Tongue (tissue), 2 donors: ENCODE data around the gene HACD3. TPM values are rescaled to one million over a fixed set of nuclear protein-coding genes. Genes with fewer than 3 reads are reported as not detected.

Experiments
- DNase-seq: peaks from one replicate; pipeline ENCODE4 v3.0.0-alpha.2; 2015
- total RNA-seq: library from RNA; depleted of rRNA; stranded (reverse); fragments of >200 nt; gene quantifications from one replicate; pipeline ENCODE4 v1.2.3, GENCODE V29; 2014

The HACD3 gene, protein sequence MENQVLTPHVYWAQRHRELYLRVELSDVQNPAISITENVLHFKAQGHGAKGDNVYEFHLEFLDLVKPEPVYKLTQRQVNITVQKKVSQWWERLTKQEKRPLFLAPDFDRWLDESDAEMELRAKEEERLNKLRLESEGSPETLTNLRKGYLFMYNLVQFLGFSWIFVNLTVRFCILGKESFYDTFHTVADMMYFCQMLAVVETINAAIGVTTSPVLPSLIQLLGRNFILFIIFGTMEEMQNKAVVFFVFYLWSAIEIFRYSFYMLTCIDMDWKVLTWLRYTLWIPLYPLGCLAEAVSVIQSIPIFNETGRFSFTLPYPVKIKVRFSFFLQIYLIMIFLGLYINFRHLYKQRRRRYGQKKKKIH
- 50.7 TPM for total RNA-seq

DNA sequence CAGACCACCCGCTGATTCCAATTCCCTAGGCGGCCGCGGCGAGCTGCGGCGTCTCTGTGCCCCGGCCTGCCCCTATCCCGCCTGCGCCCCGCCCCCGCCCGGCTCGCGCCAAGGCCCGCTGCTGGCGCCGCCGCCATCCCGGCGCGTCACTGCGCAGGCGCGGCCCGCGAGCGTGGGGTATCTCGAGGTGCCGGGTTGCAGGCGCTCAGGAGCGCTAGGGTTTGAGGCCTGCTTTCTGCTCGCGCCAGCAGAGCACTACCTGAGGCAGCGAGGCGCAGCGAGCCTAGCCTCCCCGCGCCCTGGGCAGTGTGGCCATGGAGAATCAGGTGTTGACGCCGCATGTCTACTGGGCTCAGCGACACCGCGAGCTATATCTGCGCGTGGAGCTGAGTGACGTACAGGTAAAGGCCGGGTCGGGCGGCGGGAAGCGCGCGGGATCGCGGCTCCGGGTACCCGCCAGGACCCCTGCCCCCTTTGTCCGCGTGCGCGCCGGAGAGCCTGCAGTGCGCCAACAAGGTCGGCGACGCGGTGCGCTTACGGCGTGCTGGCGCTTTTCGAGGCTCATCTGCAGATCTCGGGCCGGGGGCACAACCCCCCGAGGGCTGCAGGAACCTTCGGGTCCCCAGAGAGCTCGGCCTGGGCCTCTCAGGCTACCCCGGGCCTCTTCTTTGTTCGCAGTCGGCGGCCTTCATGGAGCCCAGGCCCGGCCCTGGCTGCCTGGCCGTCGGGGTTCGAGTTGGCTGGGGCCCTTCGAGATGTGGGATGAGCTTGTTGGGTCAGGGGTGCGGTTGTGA, at the start of gene HACD3:
TSS of gene HACD3 (plus strand) at position 146 of the 794 bp plus-strand sequence. CDS start at position 315, 169 bp downstream.
- DNase-seq = peak; percentile 93

DNA sequence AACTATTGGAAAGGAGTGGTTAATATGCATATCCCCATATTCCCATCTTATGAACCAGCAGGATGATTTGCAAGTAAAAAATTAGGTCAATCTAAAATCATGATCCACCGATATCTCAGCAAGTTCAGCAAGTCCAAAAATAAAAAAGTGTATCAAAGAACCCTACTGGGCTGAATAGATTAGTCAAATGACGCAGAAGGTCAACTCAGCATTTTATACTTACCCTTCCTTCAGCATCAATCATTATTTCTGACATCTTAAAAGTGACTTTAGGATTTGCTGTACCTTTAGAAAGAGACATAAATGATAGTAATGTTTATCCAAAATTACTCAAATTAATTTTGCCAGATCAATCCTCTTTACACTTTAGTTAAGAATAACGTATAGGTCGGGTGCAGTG, 45.4 kb upstream of the HACD3 start:
- no peak for DNase-seq

DNA sequence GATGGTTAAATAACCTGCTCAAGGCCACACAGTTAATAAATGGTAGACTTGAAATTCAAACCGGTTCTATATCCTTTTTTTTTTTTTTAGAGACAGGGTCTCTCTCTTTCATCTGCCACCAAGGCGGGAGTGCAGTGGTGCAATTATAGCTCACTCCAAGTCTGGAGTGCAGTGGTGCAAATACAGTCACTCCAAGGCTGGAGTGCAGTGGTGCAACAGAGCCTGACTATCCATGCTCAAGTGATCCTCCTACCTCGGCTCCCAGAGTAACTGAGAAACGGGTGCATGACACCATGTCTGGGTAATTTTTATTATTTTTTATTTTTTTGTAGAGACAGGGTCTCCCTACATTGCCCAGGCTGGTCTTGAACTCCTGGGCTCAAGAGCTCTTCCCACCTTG, 36.2 kb upstream of the HACD3 start:
- DNase-seq = no peak

DNA sequence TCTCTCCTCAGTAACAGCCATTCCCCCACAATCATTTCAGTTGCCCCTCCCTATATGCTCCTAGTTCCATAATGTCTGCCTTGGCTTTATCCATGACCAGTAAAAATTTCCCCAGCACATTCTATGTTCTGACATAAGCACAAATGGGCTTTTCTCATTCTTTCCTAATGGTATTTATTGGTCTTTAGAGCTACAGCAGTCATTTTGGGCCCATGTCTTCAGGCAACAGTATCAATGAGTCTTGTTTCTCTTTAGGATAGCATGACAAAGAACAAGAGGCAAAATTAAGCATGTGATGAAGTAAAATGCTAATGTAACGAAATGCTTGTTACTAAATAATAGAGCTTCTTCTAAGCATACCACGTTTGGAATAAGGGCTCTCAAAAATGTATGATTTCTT, 20.9 kb upstream of the HACD3 start:
- DNase-seq = no peak

DNA sequence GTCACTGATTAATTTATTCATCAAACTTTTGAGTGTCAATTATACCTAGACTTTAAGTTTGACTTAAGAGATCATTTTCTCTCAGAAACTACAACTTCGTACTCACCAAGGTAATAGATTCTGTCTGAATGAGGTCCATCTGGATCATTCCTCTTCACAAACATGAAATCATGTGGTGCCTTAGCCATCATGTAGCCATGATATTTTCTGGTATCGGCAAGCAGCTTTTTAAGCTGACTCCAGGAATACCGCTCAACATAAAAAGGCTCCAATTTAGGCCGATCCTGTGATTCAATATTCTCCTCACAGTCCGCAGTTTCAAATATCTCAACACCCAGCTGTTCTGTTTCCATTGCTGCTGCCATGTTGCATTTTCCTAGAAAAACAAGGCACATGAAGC, 18.1 kb upstream of the HACD3 start:
- DNase-seq = no peak

DNA sequence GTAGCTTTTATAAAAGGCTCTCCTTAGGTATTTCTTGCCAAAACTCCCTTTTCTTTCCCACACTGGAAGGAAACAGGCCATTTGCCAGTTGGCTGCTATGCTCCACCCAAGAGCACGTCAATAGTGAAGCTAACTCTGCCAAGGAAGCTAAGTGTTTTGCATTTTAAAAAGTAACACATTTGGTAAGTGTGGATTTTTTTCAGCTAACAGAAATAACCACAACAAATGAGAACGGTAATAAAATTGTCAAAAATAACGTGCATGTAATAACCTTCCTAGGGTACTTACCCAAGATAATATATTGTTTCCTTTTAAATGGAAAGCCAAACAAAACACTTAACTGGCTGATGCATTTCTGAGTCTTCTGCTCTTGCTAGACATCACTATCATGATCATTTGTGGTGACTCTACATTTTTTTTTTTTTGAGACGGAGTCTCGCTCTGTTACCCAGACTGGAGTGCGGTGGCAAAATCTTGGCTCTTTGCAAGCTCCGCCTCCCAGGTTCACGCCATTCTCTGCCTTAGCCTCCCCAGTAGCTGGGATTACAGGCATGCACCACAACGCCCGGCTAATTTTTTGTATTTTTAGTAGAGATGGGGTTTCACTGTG, 17.4 kb upstream of the HACD3 start:
- DNase-seq = peak; percentile 68

DNA sequence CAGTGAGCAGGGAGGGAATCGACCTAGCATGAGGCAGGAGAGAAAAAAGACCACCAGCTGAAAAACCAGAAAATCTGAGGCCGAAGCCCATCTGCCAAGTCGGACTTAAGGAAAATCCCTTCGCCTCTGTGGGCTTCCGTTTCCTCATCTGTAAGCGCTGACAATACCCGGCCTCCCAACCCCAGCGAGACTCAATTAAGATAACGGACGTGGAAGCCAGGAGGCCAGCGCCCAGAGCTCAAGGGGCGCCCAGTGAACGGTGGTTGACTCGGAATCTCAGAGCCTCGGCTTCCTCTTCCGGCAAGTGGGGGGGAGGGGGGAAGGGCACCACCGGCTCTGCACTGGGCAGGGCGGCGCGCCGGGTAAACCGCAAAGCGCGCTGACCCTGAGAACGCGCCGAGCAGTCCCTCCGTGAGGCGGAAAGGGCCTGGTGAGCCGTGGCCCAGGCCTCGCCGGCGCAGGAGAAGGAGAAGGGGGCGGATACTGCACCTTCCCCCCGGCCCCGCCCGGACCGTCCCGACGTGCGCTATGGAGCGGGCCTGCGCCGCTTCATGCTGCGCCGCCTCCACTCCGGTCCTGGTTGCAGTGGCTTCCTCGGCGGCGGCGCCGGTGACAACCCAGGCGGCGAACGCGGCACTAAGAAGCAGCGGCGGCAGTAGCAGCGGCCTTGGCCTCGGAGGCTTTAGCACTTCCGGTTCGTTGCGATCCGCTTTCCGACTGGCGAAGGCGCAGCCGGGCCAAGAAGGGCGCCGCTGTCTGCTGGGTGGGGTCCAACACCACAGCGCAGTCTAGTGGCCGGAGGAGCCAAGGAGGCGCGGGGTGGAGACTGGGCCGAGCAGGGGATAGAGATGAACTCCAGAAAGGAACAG, 13.0 kb upstream of the HACD3 start, which contains the start of gene DPP8:
TSS of gene DPP8 (minus strand) at position 693 of the 869 bp plus-strand sequence. CDS start 5,136 bp downstream, outside the sequence.
- DNase-seq = peak; percentile 97

DNA sequence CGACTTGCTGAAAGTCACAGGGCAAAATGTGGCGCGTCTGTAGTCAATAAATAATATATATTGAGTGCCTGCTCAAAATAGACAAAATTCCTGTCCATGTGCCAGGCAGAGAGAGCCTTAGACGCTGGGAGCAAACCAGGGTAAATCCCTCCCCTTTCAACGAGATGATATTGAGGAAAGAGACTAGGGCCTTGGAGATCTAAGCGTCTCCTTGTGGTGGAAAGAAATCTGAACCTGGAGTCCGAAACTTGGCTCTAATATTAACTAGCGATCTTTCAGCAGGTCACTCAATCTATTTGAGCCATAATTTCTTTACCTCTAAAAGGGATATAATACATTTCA, 12.4 kb upstream of the HACD3 start:
- DNase-seq = no peak

DNA sequence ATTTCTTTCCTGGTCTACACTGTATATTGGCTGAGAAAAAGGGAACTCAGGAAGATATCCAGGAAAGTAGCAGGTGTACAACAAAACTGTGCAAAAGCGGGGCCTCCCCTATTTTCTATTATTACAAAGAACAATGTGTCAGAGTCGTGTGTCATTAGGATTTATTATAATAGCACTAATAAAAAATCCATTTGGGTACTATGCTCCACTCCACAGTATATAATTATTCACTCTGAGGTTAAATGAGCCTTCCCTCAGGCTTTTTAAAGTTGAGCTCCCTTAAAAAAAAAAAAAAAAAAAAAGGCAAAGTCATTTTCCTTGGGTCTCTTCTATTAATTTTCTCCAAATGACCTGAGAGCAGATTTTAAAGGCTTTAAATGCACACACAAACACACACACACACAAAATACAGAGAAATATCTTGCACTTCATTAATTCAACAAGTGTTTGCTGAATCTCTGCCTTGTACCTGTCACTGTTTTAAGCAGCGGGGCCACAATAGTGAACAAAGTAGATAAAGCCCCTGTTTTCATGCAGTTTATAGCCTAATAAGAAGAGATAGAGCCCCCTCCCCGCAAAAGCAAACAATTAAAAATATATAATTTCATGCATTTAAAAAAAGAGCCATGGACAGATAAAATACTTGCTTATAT, 11.5 kb upstream of the HACD3 start:
- no peak for DNase-seq

DNA sequence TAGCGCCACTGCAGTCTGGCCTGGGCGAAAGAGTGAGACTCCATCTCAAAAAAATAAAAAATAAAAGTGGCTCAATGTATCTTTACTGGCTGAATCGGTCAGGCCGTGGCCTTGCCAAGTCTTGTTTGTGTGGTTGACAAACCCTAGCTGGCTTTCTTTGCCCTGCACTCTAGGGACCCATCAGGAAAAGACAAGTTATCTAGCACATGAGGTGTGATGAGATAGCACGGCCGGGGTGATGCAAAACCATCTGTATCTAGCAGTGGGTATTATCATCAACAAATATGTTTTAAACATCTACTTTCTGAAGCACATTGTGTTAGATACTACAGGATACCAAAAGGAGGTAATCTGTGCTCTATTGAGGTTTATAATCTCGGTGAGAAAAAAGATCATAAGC, 8.9 kb upstream of the HACD3 start:
- no peak for DNase-seq

DNA sequence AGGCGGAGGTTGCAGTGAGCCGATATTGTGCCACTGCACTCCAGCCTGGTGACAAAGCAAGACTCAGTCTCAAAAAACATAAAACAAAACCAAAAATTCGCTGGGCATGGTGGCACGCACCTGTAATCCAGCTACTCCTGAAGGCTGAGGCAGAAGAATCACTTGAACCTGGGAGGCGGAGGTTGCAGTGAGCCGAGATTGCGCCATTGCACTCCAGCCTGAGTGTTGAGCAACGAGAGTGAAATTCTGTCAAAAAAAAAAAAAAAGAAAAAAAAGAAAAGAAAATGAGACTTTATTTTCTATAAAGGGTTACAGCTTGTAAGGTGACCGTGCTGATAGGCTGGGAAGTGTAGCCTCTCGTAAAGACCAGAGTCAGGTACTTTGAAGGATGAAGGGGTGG, 6.0 kb upstream of the HACD3 start:
- no peak for DNase-seq

DNA sequence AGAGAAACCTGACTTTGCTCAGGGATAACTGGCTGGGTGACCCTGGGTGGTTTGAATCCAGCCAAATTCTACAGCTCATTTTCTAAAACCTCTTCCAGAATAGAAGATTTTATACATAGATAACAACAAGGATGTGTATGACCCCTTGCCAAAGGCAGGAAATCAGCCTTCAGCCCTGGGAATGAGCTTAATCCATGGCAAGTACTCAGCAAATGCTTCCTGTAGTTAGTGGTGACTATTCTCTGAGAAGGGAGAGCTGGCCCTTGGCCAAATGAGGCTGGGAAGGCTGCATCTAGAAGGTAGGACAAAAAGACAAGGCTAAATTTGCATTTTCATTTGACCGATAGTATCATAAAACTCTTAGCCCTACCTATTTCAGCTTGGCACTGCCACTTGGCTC, 4.6 kb upstream of the HACD3 start:
- no peak for DNase-seq

DNA sequence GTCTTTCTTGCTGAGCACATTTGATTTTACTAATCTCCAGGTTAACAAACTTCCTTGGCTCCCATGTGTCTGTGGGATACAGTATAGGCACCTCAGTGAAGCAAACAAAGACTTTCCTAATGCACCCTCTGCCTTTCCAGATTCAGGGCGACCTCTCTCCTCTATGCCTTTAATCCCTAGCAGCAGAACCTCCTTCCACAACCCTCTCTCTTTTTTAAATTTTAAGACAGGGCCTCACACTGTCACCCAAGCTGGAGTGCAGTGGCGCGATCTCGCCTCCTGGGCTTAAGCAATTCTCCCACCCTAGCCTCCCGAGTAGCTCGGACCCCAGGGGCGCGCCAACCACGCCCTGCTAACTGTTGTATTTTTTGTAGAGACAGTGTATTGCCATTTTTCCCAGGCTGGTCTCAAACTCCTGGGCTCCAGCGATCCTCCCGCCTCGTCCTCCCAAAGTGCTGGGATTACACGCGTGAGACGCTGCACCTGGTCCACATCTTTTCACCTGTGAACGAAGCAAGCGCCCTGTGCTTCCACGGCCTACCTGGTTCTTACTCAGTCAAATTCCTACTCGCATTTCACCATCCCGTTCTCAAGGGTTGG, 1.7 kb upstream of the HACD3 start:
- DNase-seq = no peak

DNA sequence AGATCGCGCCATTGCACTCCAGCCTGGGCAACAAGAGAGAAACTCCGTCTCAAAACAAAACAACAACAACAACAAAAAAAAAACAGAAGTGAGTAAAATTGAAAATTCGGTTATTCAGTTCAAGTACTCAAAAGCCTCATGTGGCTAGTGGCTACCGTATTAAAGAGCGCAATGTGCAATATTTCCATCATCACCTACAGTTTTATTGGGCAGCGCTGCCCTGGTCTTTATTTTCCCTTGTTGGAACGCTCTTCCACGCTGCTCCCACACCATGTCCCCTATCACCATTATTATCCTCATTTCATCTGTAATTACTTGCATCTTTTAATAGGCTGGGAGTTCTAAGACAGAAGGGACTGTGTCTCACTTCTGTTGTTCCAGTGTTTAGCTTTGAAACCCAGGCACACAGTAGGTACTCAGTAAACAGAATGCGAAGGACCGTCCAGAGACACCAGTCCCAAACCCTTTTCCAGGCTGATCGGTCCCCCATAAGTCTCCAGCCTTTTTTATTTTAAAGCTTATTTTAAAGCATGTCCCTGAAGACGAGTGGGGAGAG, 423 bp upstream of the HACD3 start:
- DNase-seq = no peak

DNA sequence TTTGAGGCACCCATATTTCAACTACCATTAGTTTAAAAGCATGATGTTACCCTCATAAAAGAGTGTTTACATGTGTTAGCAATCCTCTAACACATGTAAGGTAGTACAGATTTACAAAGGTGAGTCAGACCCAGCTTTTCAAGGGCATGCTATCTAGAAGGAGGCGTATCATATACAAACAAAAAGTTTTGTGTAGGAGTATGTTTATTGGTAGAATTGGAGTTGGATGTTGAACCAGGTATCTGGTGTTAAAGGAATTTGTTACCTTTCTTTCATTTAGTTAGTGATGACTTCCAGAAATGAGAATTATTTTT, 2.4 kb downstream of the HACD3 start:
- DNase-seq = no peak

DNA sequence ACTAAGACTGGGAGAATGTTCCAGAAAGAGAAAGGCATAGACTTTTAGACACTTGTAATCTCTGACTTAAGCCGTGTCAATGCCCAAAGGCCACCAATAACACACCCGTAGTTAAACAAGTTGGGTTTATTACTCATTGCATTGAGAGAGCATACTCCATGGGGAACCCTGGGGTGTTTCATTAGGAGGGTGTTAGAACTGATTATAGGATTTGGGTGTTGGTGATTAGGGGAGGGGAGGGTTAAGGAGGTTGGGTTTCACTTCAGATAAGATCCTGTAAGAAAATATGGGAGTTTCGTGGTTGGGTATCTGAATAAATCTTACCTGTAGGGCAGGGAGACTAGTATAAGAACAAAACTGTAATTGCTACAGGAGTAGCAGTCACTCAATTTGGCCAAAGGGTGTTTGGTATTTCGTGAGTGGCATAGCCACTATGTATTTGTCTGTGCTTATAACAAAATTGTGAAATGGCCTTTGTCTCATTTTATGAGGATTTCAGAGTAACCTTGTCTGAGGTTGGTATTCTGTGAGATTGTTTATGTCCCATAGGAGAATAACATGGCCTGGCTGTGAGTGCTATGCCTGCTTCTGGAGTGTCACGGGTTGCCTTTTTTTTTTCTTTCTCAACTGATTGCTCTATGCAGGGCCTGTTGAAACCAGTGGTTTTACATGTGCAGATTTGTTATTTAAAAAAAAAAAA, 2.9 kb downstream of the HACD3 start:
- DNase-seq = no peak

DNA sequence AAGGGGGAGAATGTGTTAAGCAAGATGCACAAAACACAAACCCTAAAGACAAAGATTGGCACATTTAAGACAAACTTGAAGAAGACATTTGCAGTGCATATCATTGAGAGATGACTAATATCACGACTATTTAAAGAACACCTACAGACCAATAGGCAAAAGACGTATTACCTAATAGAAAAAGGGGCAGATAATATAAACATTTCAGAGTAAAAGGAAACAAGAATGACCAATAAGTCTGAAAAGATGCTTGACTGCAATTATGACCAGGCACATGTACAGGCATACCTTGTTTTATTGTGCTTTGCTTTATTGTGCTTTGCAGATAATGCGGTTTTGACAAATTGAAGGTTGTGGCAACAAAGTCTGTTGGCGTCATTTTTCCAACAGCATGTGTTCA, 4.9 kb downstream of the HACD3 start:
- DNase-seq = no peak

DNA sequence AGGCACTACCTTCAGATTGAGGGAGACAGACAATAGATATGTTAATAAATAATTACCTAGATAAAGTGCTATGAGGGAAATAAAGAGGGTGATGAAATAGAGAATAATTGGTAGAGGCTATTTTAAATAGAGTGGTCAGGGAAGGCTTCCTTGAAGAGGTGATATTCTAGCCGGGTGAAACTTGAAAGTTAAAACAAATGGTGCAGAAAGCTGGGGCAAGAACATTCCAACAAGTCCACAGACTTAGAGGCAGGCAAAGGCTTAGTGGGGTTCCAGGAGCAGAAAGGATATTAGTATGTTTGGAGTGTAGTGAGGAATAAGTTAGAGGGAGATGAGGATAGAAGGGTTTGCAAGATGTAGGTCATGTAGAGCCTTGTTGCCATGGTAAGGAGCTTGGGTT, 10.1 kb downstream of the HACD3 start:
- DNase-seq = no peak

DNA sequence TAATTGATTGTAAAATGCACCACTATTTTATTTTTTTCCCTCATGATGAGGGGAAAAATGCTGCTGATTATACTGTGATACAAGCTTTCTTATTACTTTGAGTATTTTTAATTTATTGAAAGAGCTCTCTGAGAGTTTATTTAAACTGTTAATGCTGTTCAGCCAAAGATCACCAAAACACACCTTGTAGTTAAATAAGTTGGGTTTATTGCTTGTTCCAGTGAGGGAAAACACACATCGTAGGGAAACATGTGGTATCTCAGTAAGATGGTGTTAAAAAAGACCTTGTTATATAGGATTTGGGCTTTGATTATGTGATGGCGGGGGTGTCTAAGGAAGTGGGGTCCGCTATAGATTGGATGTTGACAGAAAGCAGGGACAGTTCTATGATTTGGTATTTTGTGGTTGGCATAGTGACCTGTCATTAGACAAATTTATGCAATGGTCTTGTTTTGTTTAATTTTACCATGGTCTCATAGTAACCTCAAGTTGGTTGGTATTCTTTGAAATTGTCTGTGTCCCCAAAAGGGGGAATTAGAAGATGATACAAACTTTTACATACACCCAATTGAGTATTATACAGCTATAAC, 11.1 kb downstream of the HACD3 start:
- DNase-seq = no peak

DNA sequence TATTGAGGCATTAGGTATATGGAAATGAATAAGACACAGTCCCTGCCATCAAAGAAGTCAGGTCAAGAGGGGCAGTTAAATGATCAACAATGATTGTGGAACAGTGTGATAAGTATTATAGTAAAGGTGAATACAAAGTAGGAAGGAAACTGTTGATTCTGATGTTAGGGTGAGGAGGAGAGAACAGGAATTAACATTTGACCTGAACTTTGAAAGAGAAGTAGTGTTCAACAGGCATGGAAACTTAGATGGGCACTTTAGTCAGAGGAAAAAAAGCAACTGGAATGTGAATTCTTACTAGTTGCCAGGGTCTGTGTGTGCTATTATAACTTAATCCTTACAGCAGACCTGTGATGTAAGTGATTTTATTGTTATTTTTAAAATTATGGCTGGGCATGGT, 17.6 kb downstream of the HACD3 start:
- DNase-seq = no peak
